Uterus (tissue), 4 donors: ENCODE results near the gene MESP1. TPM values are rescaled to one million over a fixed set of nuclear protein-coding genes. Genes with fewer than 3 reads are reported as not detected.
"Not testable (repeated sequence)": the region's sequence is repeated elsewhere in the genome, so short reads cannot be mapped to it uniquely, and the experiment has no call there.

ENCODE experiments used
- DNase-seq, 2 donors: peaks; one replicate each; pipeline ENCODE4 v3.0.0-alpha.2; 2019 to 2020
- H3K27ac ChIP-seq, 2 donors: fragments of 200-600 bp; sonication (generic); 1 replicate in 1 of 2; 2 replicates in 1 of 2; pipeline ENCODE4 v1.5.1; 2016 to 2018
- H3K27me3 ChIP-seq, 2 donors: fragments of 200-600 bp; sonication (generic); one replicate each; pipeline ENCODE4 v1.5.1; 2018 to 2019; ENCODE audit warnings: control low read depth in 1 of 2
- H3K36me3 ChIP-seq, 2 donors: fragments of 200-600 bp; sonication (generic); one replicate each; pipeline ENCODE4 v1.5.1; 2019; ENCODE audit warnings: control low read depth in 1 of 2
- H3K4me1 ChIP-seq, 2 donors: fragments of 200-600 bp; sonication (generic); one replicate each; pipeline ENCODE4 v1.5.1; 2018 to 2019; ENCODE audit warnings: control low read depth in 1 of 2
- H3K4me3 ChIP-seq, 2 donors: fragments of 200-600 bp; sonication (generic); 1 replicate in 1 of 2; 2 replicates in 1 of 2; pipeline ENCODE4 v1.5.1; 2018 to 2019; ENCODE audit warnings: mild to moderate bottlenecking in 1 of 2
- H3K9me3 ChIP-seq, 2 donors: fragments of 200-600 bp; sonication (generic); one replicate each; pipeline ENCODE4 v1.5.1; 2019; ENCODE audit warnings: control low read depth in 1 of 2
- POLR2A ChIP-seq, 2 donors: fragments of 450-650 bp; IDR thresholded peaks; one replicate each; pipeline ENCODE4 v1.6.1; 2016; ENCODE audit warnings: antibody characterized with exemption in 2 of 2, mild to moderate bottlenecking in 1 of 2, moderate library complexity in 1 of 2
- intact Hi-C: fragments of 100-400 bp; cut with DNase I; formaldehyde crosslinking; loops from one replicate; pipeline ENCODE4 v1.15.1; 2023; ENCODE audit warnings: low total_unique reads
- total RNA-seq, 4 donors: library from RNA; depleted of rRNA in 3 of 4; stranded (reverse); fragments of >200 nt in 3 of 4; gene quantifications; one replicate each; pipeline versions ENCODE4 v1.1.0 to v1.2.4, GENCODE V29; 2014 to 2023
- TF ChIP-seq, protein P1 (sequence below), 4 experiments: fragments of 200-600 bp in 2 of 4; fragments of 450-650 bp in 2 of 4; sonication (generic) in 2 of 4; IDR thresholded peaks; one replicate each; pipeline ENCODE4 v1.5.1; 2016 to 2019; ENCODE audit warnings: antibody characterized with exemption in 4 of 4, mild to moderate bottlenecking in 2 of 4, moderate library complexity in 1 of 4
- donor health status: DM: yes; HTN: yes; CAD: no.

Gene MESP1
- total RNA-seq, 4 donors from 2014 or later, result 1.0 to 6.5 (median 2.7) TPM; not detected in 1

DNA sequence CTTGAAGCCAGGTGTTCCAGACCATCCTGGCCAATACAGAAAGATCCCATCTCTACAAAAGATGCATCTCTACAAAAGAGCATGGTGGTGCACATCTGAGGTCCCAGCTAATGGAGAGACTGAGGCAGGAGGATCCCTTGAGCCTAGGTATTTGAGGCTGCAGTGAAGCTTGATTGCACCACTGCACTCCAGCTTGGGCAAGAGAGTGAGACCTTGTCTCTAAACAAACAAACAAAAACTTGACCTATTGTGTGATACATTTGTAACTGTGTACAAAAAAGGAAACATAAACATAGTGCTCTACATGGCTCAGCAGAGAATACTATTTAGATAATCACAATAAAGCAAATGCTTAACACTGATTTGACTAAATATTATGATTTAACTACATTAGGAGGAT, 44.9 kb upstream of the MESP1 start:
- no peaks in the 10 kb centered on the region for H3K9me3 ChIP-seq
- no peaks in the 10 kb centered on the region for H3K36me3 ChIP-seq
- TF ChIP-seq, protein P1, sequence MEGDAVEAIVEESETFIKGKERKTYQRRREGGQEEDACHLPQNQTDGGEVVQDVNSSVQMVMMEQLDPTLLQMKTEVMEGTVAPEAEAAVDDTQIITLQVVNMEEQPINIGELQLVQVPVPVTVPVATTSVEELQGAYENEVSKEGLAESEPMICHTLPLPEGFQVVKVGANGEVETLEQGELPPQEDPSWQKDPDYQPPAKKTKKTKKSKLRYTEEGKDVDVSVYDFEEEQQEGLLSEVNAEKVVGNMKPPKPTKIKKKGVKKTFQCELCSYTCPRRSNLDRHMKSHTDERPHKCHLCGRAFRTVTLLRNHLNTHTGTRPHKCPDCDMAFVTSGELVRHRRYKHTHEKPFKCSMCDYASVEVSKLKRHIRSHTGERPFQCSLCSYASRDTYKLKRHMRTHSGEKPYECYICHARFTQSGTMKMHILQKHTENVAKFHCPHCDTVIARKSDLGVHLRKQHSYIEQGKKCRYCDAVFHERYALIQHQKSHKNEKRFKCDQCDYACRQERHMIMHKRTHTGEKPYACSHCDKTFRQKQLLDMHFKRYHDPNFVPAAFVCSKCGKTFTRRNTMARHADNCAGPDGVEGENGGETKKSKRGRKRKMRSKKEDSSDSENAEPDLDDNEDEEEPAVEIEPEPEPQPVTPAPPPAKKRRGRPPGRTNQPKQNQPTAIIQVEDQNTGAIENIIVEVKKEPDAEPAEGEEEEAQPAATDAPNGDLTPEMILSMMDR (IDR thresholded peaks at IDR 0.05), result no peak
- no peak for TF ChIP-seq POLR2A (IDR thresholded peaks at IDR 0.05)
- intact Hi-C loops, result no loop called here
- no peaks in the 10 kb centered on the region for H3K27me3 ChIP-seq
- no peaks in the 10 kb centered on the region for H3K4me1 ChIP-seq
- H3K4me3 ChIP-seq, result no peak overlapping the region
- no peak for DNase-seq
- H3K27ac ChIP-seq, result no peak overlapping the region

DNA sequence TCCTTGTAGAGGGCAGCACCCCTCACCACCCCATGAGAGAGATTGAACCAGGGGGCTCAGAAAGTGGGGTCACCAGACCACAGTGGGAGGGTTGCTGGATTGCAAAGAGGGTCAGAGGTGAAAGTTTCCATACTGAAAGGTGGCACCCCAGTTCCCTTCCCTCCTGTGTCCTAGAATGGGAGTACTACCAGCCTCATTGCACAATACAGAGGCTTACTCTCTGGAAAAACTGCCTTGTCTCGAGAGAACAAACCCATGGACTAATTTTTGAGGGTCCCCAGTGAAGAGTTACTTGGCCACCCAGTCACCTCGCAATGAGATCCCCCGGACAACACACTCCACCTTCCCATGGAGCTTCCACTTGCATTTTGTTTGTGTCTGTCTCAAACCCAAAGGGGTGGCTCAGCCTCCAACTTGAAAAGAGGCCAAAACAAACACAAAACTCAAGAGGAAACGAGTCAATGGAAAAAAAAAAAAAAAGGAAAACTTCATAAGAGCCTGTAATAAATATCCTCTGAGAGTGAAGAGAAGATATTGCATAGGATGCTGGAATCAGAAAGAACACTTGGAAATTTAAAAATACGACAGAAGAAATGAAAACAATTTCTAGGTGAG, 43.7 kb upstream of the MESP1 start:
- H3K4me3 ChIP-seq, result no peak overlapping the region
- no peak overlapping the region for H3K27ac ChIP-seq
- TF ChIP-seq, protein P1 (IDR thresholded peaks at IDR 0.05), result no peak
- no peak for TF ChIP-seq POLR2A (IDR thresholded peaks at IDR 0.05)
- no peaks in the 10 kb centered on the region for H3K27me3 ChIP-seq
- intact Hi-C loops, result no loop called here
- no peak for DNase-seq
- H3K9me3 ChIP-seq, result no peaks in the 10 kb centered on the region
- no peaks in the 10 kb centered on the region for H3K4me1 ChIP-seq
- H3K36me3 ChIP-seq, result no peaks in the 10 kb centered on the region

DNA sequence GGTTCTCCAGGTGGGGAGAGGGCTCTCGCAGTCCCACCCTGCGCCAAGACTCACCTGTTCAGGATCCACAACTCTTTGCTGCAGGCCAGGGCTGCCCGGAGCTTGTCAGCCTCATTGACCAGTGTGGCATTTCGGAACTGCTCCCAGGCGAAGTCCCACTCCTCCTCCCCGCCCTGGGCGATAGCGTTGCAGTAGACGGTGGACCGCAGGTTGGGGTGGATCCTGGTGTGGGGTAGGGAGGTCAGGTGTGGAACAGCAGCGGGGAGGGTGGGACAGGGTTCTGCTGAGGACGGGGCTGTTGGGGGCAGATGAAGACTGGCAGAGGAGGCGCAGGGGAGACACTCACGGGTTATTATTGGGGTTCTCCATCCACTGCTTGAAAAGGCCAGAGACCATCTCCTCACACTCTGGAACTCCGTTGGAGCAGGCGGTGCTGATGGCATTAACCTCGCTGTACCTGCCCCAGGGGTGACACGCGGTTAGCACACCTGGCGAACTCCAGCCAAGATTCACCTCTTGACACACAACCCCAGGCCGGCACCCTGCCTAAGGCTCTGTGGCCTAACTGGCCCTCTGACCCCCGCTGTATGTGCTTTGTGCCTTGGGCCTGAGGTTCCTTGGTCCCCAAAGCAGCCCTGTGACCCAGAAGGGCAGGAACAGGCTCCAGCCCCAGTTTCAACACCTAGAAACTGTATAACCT, 41.2 kb upstream of the MESP1 start:
- Histone ChIP-seq H3K4me1 (no peaks in the 10 kb centered on the region), H3K36me3 (no peaks in the 10 kb centered on the region), H3K9me3 (no peaks in the 10 kb centered on the region), H3K27ac (no peak overlapping the region), H3K4me3 (no peak overlapping the region), H3K27me3 (no peaks in the 10 kb centered on the region)
- DNase-seq, result no peak
- intact Hi-C loops, result no loop called here
- TF ChIP-seq POLR2A (IDR thresholded peaks at IDR 0.05), result no peak
- TF ChIP-seq, protein P1 (IDR thresholded peaks at IDR 0.05), result no peak

DNA sequence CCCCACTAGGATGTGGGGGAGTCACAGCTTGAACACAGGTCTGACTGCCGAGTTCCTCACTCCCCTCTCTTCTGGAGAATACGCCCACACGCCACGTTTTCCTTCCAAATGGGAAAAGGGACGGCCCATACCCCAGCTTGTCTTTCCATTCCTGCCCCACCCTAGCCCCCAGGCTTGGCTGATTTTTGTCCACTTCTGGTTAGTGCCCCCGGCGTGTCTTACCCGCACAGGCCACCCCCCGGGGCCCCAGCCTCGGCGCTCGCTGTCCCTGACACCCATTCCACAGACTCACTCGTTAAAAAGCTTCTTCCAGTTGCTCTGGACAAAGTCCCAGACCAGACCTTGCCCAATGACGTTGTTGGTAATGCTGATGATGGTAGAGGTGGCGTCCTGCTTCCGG, 39.6 kb upstream of the MESP1 start:
- H3K27me3 ChIP-seq, result no peaks in the 10 kb centered on the region
- H3K36me3 ChIP-seq, result no peaks in the 10 kb centered on the region
- no peak for TF ChIP-seq POLR2A (IDR thresholded peaks at IDR 0.05)
- TF ChIP-seq, protein P1 (IDR thresholded peaks at IDR 0.05), result no peak
- H3K9me3 ChIP-seq, result no peaks in the 10 kb centered on the region
- no peaks in the 10 kb centered on the region for H3K4me1 ChIP-seq
- no peak overlapping the region for H3K27ac ChIP-seq
- DNase-seq, result no peak
- H3K4me3 ChIP-seq, result no peak overlapping the region
- intact Hi-C loops, result no loop called here

DNA sequence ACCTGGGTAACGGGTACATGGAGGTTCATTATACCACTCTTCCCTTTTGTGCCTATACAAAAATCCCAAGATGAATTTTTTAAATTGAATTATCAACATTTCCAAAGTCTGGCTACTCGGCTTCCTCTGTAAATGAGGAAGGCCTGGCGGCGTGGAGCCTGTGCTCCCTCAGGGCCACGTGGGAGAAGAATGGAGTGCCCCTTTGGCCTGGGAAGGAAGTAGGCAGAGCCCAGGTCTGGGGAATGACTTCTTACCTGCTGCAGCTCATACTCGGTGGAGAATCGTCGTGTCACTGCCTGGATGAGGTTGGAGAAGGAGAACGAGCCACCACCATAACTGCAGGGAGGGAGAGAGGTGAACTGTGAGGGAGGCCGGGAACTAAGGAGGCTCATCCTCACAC, 39.2 kb upstream of the MESP1 start:
- TF ChIP-seq POLR2A (IDR thresholded peaks at IDR 0.05), result no peak
- TF ChIP-seq, protein P1 (IDR thresholded peaks at IDR 0.05), result no peak
- Histone ChIP-seq H3K4me1 (no peaks in the 10 kb centered on the region), H3K9me3 (no peaks in the 10 kb centered on the region), H3K27ac (no peak overlapping the region), H3K4me3 (no peak overlapping the region), H3K27me3 (no peaks in the 10 kb centered on the region), H3K36me3 (no peaks in the 10 kb centered on the region)
- intact Hi-C loops, result no loop called here
- no peak for DNase-seq

DNA sequence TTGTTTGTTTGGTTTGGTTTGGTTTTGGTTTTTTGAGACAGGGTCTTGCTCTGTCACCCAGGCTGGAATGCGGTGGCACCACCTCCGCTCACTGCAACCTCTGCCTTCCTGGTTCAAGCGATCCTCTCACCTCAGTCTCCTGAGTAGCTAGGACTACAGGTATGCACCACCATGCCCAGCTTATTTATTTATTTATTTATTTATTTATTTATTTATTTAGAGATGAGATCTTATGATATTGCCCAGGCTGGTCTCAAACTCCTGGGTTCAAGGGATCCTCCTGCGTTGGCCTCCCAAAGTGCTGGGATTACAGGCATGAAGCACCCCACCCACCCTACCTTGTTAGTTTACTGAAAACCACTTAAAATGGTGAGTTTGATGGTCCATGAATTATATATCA, 37.5 kb upstream of the MESP1 start:
- H3K36me3 ChIP-seq, intact Hi-C loops, DNase-seq: not testable (repeated sequence)

More for the DNA sequence above, 37.5 kb upstream of the MESP1 start:
- not testable (repeated sequence) for H3K4me1 ChIP-seq, H3K27me3 ChIP-seq, H3K9me3 ChIP-seq, H3K4me3 ChIP-seq, H3K27ac ChIP-seq
